Measurements from ENCODE around the gene CHKA.

DNA sequence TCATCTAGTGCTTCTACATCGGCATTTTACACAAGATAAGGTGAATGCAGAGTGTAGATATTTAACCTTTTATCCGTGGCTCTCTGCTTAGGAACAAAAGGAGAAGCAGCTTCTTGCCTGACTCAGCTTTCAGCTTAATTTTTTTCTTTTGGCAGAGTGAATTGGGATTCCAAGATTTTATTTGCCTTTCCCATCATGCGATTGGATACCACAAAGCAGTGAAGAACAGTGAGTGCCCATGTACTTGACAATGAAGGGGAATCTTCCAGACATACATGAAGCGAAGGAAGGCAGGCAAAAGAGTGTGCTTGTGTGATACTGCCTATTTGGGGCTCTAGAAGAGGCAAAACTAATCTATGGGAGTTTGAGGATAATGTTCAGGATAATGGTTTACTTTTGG, 17.0 kb upstream of the CHKA start:
- TF ChIP-seq, protein P1, sequence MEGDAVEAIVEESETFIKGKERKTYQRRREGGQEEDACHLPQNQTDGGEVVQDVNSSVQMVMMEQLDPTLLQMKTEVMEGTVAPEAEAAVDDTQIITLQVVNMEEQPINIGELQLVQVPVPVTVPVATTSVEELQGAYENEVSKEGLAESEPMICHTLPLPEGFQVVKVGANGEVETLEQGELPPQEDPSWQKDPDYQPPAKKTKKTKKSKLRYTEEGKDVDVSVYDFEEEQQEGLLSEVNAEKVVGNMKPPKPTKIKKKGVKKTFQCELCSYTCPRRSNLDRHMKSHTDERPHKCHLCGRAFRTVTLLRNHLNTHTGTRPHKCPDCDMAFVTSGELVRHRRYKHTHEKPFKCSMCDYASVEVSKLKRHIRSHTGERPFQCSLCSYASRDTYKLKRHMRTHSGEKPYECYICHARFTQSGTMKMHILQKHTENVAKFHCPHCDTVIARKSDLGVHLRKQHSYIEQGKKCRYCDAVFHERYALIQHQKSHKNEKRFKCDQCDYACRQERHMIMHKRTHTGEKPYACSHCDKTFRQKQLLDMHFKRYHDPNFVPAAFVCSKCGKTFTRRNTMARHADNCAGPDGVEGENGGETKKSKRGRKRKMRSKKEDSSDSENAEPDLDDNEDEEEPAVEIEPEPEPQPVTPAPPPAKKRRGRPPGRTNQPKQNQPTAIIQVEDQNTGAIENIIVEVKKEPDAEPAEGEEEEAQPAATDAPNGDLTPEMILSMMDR (IDR thresholded peaks at IDR 0.05): no peak
- TF ChIP-seq POLR2A (IDR thresholded peaks at IDR 0.05): no peak

All from body of pancreas (tissue), 4 donors.